ENCODE measurements around the gene SLX4.
A peak's percentile ranks its signal among the peaks of the same experiment; 100 is the strongest.

Gene SLX4

DNA sequence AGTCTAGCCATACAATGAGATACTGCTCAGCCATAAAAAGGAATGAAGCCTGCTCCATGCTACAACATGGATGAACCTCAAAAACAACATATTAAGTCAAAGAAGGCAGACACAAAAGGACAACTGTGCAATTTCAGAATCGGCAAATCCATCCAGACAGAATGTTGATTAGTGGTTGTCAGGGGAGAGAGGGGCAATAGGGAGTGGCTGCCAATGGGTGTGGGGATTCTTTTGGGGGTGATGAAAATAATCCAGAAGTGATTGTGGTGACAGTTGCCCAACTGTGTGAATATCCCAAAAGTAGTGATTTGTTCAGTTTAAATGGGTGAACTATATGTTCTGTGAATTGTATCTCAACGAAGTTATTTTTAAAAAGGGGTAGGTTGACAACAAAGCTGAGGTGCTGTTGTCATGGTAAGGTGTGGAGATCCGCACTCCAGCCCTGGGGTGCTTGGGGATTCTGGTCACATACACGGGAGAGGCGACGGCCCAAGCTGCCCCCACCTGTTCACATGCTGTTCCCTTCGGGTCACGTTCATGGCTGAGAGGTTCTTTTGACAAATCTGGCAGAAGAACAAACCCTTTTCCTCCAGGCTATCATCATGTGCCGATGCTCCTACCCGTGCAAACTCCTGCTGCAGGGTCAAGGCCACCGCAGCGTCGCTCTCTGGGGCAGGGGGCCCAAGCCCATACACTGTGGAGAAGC is 9.6 kb downstream of the SLX4 start:
- no peak for DNase-seq (ENCODE audit: low read depth)

DNA sequence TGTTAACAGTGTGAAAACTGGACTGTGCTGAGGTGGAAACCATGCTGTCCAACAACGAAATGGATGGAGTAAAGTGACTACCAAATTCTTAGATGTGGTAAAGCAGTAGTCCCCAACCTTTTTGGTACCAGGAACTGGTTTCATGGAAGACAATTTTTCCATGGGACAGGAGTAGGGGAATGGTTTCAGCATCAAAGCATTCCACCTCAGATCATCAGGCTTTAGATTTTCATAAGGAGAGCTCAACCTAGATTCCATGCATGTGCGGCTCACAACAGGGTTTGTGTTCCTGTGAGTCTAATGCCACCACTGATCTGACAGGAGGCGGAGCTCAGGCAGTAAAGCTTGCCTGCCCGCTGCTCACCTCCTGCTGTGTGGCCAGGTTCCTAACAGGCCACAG is 11.5 kb downstream of the SLX4 start:
- DNase-seq (ENCODE audit: low read depth): no peak

DNA sequence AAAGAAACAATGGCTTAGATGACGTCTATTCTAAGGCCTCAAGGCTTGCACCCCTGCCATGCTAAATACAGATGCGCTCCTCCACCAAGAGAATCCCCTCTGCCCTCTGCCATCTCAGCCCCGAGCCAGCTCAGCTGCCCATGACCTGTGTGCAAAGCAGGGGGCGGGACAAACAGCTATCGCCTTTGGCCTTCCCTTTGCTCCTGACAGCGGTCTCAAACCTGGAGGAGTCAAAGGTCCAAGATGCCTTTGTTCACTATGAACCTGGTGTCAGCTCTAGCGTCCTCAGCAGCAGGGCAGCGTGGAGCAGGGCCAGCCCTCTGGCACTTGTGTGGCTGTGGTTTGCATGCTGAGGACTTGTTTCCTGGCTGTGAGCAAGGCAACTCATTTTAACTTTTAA is 12.3 kb downstream of the SLX4 start:
- DNase-seq (ENCODE audit: low read depth): no peak

DNA sequence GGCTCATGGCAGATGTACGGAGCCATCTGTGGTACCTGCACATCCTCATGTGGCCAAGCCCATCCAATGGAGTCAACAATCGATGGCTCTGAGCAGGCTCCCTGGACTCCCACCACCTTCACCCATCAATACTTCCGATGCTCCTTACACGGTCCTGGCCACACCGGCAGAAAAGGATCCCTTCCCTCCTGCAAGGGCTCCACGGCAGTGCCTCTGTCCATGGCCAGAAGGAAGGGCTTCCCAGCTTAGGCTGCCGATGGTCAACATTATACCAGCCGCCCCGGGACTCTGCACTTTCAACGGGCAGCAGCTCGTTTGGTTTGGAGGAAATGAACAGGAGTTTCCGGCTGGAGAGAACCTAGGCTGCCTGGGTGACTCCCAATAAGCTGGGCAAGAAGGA is 13.2 kb downstream of the SLX4 start:
- no peak for DNase-seq (ENCODE audit: low read depth)

DNA sequence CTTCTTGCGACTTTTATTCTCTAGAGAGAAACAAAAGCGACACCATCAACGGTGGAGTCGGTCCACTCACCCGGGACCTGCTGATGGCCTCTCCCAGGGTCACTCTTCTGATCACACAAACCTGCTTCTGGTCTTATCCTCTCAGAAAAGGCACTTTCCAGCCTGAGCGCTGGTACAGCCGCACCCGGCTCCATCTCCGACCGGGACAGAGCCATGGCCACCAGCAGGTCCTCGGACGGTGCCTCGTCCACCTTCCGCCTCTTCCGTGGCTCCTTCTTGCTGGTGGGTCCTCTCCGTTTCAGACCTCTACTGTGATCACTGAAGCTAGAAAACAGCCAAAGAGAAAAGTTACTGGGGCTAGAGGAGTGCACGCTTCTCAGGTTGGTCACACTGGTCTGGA is 13.7 kb downstream of the SLX4 start:
- DNase-seq (ENCODE audit: low read depth): no peak

DNA sequence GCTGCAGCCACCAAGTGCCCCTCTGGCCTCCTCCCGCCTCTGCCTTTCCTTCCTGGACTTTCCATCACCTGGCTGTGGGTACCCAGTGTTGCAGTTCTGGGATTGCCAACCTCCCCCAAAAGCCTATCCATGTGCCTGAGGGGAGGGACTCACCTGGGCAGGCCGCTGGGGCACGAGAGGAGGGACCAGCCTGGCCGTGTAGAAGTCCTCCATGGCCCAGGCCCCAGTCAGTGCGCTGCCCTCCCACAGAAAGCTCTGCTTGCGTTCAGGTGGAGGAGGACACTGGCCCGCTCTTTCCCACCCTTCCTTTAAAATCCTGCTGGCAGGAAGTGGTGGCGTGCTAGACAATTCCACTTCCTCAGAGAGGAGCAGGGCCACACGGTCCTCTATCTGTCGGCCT is 14.2 kb downstream of the SLX4 start:
- DNase-seq (ENCODE audit: low read depth): no peak

DNA sequence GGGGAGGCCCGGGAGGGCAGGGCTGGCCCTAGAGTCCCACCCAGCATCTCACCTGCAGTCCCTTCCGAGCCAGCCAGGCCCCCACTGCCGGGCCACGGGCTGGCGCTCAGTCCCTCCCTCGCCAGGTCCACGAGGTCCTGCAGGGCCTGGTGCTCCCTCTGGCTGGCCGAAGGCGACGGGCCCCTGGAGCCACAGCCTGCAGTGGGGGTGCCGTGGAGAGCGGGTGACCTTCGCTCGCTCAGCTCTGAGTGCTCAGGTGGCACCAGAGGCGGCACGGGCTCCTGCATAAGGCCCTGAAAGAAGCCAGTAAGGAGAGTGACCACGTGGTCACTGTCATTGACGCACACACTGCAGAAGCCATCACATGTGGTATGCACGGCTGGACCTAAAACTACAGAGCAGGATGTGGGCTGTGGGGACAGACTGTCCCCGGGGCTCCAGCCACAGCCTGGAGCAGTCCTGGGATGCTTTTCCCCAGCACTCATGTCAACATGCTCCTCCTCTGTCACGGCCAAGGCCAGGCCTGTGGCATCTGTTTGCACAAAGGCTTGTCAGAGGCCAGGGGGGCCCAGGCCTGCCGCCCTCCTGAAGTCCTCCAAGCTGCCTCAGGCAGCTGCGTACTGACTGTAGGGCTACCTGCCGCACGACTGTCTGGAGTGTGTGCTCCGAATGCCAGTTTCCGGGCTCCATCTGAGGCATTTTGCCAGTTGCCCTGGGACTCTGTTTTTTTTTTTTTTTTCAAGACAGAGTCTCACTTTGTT is 15.1 kb downstream of the SLX4 start:
- DNase-seq (ENCODE audit: low read depth): peak; percentile 52

DNA sequence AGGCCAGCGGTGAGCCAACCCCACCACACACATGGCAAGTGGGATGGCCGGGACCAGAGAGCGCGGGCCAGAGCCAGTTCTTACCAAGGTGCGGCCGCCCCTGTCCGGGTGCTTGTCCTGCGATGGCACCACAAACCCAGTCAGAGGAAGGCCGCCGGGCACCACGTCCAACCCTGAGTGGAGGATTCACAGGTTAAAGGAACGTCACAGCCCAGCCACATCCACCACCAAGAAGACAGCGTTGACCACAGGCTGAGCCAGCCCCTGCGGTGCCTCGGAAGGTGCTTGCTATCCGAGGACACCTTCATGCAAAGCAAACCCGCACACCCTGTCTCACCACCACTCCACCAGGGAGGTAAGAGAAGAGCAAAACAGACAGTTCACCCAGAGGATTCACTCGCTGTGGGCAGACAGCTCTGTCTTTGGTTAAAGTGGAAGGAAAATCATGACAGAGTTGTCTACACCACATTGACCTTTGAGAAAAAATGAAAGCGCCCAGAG is 15.8 kb downstream of the SLX4 start:
- no peak for DNase-seq (ENCODE audit: low read depth)

DNA sequence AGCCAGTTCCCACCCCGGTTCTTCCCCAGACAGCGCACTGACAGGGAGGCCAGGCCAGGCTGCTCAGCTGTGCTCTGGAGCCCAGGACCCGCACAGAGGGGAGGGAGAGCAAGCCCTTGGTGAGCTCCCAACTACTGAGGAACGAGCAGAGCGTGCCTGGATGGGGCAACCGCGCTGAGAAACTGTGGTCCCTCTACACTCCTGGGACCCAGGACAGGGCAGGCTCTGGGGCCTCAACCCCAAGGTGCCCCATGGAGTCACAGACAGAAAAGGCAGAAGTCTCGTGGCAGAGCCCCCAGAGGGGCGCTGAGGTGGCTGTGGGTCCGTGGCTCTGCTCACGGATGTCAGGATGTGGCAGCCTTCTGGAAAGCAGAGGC is 16.3 kb downstream of the SLX4 start:
- no peak for DNase-seq (ENCODE audit: low read depth)

DNA sequence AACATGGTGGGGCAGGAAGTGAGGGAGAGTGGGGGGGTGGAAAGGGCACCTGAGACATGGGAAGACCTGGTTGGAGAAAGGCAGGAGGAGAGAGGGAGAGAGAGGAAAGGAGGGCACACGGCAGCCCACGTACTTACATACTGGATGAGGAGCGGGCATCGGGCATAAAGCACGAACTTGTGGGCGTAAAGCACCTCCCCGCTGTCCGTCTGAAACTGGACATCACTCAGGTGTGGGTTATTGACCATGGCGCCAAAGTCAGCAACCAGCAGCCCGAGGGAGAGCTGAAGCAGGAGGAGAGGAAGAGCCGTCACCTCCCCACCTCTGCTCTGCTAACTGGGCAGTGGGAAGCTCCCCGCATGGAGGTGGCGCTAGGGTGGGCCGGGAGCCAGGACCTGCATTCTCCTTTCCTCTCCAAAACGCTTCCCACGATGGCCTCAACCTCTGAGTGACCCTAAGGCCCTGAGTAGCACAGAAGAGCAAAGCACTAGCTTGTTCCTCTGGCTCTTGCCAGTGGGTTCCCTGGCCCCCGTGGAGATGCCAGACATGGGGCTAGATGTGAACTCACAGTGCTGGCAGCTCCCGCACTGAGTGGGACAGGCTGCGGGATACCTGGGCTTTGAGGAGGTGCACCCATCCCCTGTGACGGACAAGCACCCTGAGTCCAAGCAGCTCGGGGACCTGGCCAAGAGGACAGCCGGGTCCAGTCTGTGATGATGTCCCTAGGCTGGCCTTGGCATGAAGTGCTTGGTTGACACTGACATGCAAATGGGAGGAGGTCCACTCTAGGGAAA is 16.9 kb downstream of the SLX4 start:
- no peak for DNase-seq (ENCODE audit: low read depth)

DNA sequence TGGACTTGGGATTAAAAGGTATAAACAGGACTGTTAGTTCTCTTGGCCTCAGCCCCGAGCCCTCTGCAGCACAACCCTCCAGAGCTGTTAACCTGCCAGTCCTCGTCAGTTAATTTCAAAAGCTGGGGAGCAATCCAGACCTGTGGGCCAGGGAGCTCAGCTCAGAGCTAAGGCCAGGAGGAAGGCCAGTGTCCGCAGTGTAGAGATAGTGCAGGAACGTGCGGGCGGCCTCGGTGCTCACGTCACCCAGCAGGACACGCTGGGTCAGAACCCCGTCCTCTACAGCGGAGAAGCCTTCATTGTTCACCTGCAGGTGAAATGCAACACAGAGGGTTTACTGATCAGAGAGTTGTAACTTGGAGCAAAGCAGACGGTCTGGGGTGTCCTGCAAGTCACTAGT is 18.8 kb downstream of the SLX4 start:
- DNase-seq (ENCODE audit: low read depth): no peak

DNA sequence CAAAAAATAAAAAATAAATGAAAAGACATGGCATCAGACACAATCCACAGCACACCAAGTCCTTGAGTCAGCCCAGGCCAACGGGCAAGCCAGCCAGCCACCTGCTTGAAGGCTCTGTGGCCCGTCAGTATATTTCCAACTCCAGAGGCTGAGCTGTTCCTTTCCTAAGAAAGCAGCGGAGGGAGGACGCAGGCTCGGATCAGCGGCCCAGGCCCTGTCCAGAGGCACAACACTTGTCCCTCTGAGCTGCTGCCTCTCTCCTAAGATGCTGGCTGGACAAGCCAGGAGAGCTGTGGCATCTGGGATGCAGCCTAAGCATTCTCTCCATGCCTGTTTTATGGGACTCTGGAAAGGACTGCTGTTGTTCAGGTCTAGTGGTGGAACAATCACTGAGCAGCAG is 19.4 kb downstream of the SLX4 start:
- no peak for DNase-seq (ENCODE audit: low read depth)

DNA sequence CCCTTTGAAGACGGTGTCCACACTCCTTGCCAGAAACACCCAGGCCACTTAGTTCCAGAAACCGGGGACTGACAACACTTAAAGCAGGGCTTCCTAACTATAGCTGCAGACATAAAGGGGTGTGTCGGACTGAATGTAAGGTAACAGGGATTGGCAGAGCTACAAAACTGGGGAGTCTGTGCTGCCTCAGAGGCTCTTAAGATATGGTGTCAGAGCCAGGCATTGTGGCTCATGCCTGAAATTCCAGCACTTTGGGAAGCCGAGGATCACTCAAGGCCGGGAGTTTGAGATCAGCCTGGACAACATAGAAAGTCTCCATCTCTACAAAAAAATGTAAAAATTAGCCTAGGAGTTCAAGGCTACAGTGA is 20.0 kb downstream of the SLX4 start:
- DNase-seq (ENCODE audit: low read depth): no peak

DNA sequence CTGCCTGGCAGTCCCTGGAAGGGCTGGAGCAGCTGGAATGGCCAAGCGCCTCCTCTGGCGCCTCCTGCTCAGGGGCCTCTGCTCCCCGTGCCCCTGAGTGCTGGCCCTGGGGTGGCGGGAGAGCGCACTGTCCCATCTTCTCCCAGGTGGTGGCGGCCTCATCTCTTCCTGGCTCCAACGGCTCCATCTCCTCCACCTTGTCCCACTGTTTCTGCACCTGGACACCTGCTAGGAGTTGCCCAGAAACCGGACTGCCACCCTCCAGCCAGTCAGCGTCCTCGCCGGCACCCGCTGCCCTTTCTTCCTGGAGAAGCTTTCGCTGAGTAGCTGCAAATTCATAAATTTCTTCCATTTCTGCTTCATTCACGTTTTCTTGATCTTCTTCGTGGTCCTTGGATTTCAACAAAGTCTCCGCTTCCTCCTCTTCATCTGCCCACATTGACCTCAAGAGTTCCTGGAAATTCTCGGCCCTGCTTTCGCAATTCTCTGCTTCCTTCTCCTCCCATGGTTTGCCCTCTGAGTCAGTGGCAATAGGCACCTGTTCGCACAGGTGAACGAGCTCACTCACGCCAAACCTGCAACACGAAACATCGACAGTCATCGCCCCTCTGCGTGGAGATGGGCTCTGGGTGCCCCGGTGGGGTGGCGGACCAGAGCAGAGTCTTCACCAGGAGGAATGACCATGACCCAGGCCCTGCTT is 20.5 kb downstream of the SLX4 start:
- DNase-seq (ENCODE audit: low read depth): no peak

DNA sequence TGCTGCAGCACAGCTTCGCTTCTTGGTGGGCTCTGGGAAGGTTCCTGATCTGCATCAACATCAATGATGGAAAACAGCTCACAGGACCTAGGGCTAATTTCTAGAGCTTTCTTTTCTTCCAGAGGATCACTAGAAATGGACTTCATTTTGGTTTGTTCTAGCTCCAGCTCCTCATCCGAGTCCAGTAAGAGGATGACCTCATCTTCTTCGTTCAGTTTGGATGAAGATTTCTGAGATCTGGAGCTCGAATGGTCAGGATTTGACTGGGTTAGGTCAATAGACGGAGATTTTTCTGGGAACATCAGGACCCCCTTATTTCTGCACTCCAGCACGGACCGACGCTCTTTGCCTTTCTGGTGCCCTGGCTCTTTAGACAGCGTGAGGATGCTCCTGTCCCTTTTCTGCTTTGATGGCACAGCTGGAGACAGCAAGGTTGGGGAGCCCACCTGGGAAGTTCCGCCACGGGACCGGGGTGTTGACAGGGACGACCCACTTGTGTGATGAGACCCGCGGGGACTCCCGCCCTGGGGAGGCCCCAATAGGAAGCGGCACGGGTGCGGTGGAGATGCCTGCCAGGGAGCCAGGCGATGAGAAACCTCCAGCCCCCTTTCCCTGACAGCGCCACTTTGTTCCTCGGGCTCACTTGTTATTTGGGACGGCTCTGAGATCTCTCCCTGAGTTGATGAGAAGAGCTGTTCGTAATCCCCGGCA is 21.3 kb downstream of the SLX4 start:
- no peak for DNase-seq (ENCODE audit: low read depth)

DNA sequence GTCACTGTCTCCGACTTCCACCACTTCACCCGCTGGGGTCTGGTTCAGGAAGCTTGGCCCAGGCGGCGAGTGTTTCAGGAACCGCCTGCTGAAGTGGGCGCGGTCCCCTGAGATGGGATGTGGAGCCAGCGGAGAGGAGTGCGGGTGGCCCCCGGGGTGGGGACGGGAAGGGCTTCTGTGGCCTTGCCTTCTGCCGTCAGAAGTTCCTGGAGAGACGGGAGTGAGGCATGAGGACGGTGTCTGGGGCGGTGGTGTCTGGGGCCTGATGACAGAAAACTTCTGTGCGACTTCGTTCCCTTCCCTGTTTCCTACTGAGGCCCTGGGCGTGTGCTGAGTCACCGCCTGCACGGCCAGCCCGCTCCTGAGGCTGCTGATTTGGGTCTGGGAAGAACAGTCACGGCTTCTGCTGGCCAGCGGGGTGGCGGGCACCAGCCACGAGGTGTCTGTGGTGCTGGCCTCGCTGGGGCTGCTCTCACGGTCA is 21.9 kb downstream of the SLX4 start:
- DNase-seq (ENCODE audit: low read depth): no peak

DNA sequence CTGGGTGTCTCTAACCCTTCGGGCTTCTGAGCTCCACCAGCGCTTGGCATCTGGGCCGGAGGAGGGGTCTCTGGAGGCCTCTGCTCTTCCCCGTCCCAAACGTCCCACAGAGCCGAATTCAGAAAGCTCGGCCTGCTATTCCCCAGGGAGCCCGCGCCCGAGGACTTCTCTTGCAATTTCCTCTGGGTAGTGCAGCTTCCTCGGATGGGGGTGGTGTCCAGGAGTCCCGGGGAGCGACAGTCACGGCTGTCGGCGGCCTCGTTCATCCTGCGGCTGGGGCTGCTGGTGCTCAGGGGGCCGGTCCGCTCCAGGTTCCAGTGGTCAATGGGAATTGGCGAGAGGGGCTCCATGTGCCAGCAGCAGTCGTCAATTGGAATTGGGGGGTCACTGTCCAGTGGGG is 22.4 kb downstream of the SLX4 start:
- DNase-seq (ENCODE audit: low read depth): no peak

DNA sequence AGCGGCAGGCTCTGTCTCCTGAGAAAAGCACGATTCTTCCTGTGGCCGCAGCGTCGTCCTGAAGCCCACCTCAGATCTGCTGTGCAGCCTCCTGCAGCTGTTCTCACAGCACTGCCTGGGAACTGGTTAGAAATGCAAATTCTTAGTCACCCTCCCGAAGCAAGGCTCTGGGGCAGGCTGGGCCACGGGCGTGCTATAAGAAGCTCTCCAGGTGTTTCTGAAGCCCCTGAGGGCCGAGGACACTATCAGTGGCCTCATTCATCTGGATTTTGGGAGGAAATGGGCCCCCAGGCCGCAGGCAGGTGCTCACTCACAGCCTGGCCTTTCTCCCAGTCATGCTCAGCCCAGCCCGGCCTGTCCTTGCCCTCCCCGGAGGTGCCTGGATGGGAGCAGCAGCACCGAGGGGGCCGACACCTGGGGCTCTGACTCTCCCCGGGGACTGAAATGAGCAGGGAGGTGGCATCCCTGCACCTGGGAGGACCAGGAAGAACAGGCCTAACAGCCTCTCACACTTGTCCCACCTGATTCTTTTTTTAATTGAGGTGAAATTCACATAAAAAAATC is 23.8 kb downstream of the SLX4 start:
- DNase-seq (ENCODE audit: low read depth): no peak

DNA sequence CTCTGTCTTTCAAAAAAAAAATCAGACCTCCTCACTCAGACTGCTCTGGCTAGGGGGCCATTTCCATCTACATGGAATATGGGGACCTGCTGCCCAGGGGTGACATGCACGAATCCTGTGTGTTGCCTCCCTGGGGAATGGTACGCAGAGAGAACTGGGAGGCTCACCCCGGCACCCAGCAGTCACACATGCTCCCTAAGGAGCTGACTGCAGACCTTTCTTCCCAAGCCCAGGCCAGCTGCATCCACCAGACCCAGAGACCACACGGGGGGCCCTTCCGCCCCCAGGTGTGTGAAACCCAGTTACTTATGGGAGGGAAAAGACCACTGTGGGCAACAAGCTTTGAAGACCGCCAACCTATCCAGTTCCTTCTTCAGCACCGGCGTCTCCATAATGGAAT is 27.0 kb downstream of the SLX4 start:
- no peak for DNase-seq (ENCODE audit: low read depth)

DNA sequence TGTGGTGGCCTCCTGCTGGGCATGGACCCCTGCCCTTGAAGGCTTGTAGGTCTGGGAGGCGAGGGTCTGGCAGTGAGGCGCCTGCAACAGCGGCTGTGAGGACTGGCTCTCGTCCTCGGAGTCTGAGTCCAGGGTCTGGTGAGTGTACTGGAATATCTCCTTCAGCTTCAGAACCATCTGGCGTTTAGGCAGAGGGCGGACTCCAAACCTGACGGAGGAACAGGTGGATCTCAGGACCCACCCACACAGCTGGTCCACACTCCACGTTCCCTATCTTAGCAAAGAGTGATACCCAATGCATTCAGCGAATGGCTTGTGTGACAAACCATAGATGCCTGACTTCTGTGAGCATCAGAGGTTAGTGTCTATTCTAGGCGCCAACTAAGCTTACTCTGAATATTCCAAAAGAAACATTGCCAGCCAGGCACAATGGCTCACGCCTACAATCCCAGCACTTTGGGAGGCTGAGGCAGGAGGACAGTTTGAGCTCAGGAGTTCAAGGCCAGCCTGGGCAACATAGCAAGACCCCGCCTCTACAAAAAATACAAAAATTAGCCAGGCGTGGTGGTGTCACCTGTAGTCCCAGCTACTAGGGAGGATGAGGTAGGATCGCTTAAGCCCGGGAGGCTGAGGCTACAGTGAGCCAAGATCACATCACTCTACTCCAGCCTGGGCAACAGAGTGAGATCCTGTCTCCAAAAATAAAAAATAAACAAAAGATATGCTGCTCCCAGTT is 27.9 kb downstream of the SLX4 start:
- DNase-seq (ENCODE audit: low read depth): no peak
